Raji (cell line): ENCODE data around the gene ZC3H7B.
A peak's percentile ranks its signal among the peaks of the same experiment; 100 is the strongest.

ENCODE experiments used
- POLR2A ChIP-seq: IDR thresholded peaks from 2 replicates; pipeline ENCODE4 v1.6.1; 2011; ENCODE audit warnings: low read depth, low read length, control low read depth; ENCODE audit not compliant: insufficient read depth

Gene ZC3H7B

GRCh38 chr22:41280065-41280464 is 21.3 kb upstream of the ZC3H7B start:
- no peak for TF ChIP-seq POLR2A

DNA sequence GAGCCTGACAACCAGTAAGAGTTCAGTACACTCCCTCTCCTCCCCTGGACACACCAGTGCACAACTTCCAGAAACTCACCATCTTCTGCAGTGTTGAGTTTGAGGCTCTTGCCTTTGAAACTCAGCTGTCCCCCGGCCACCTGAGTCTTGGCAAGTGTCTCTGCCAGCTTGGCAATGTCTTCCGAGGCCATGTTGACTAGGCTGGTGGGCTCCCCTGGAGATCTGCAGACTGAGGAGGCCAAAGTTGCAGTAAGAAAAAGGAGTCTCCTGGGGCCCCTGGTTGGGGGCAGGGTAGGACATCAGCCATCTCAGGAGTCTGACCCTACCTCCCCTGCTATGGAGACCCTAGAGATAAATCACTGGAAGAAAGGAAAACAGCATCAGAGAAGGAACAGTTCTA is 20.5 kb upstream of the ZC3H7B start:
- TF ChIP-seq POLR2A = no peak

- no peak for TF ChIP-seq POLR2A
Observed at GRCh38 chr22:41284465-41284864, 16.9 kb upstream of the ZC3H7B start.

DNA sequence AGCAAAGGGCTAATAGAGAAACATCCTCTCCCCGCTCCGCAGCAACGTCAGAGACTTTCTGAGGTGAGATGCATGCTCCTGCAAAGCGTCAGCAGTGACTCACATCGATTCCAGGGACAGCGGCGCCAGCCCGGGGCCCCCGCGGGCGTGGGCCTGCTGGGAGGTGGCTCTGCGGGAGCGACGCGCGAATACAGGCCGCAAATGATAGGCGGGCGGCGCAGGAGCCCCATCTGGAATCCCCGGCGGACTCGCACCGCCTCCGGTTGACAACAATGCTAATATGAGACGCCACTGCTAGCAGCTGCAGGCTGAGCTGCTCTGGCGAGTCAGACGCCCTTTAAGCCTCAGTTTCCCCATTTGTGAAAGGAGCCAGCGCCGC is 15.9 kb upstream of the ZC3H7B start:
- no peak for TF ChIP-seq POLR2A

DNA sequence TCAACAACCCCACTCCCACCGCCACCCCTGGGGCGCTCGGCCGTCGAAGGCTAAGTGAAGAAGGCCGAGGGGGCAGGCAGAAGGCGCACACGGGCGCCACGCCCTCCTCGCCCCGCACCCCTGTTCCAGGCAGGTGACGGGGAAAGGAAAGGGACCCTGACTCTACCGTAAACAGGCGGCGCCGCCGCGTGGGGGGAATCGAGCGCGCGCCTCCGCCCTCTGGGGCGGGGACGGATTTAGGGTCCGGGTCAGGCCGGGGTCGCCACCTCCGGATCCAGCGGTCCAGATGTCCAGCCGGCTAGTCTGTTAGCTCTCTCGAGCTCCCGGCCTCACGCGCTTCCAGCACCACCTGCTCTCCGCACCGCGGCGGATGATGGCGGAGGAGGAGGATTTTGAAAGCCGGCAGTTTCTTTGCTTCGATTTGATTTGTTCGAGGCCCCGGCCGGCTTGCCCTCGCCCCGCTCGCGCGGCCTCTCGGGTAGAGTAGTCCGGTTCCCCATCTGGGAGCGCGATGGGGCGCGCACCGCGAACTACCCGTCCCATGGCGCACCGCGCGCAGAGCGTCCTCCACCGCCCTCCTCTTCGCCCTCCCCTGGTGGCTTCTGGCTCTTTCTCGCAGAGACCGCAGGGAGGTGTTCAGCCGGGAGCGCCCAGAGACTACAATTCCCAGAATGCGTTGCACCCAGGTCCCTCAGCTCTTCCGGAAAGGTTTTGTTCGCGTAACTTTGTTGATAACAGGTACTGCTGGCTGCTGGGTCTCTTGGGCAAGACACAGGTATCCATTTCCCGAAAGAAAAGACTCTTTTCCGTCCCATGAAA is 15.3 kb upstream of the ZC3H7B start, which contains the start of gene RANGAP1:
RANGAP1 (minus strand) TSS at position 368 of the 819 bp plus-strand sequence. CDS start 5,143 bp downstream, outside the sequence.
- TF ChIP-seq POLR2A = peak; percentile 87

- TF ChIP-seq POLR2A = no peak
Observed at GRCh38 chr22:41286639-41287091, 14.7 kb upstream of the ZC3H7B start.

GRCh38 chr22:41288245-41288946 is 12.9 kb upstream of the ZC3H7B start:
- no peak for TF ChIP-seq POLR2A

- no peak for TF ChIP-seq POLR2A
Observed at GRCh38 chr22:41289671-41290070, 11.7 kb upstream of the ZC3H7B start.

DNA sequence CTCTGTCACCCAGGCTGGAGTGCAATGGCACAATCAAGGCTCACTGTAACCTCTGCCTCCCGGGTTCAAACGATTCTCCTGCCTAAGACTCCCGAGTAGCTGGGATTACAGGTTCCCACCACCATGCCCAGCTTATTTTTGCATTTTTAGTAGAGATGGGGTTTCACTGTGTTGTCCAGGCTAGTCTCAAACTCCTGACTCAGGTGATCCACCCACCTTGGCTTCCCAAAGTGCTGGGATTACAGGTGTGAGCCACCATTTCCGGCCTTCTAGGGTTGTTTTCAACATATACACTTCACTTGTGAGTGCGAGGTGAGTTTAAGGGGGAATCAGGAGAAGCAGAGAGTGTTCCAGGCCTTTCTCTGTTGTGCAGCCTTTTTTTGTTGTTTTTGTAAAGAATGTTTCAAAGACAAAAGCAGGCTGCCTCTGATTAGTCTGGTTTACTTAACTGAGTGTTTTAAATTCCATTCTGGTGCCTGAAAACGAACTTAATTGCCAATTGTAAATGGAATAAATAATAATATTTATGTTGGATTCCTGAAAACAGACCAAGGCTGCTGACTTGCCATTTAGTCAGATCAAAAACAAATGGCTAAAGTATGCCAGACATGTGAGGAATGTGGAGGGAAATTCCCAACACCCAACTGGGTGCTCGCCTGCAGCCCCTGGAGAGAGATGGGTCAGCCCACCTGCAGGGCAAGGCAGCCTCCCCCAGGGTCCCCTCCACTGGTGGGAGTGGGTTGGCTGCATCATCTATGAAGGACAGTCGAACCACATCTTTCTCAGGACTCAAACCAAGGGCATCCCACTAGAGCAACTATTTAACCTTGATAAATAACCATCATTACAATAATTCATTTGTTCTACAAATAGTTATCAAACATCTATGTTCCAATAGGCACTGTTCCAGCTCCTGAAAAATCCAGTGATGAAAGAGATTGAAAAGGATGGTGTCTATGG is 10.8 kb upstream of the ZC3H7B start:
- no peak for TF ChIP-seq POLR2A

GRCh38 chr22:41296826-41297667 is 4.3 kb upstream of the ZC3H7B start:
- no peak for TF ChIP-seq POLR2A

GRCh38 chr22:41300661-41301060 is 664 bp upstream of the ZC3H7B start:
- no peak for TF ChIP-seq POLR2A

DNA sequence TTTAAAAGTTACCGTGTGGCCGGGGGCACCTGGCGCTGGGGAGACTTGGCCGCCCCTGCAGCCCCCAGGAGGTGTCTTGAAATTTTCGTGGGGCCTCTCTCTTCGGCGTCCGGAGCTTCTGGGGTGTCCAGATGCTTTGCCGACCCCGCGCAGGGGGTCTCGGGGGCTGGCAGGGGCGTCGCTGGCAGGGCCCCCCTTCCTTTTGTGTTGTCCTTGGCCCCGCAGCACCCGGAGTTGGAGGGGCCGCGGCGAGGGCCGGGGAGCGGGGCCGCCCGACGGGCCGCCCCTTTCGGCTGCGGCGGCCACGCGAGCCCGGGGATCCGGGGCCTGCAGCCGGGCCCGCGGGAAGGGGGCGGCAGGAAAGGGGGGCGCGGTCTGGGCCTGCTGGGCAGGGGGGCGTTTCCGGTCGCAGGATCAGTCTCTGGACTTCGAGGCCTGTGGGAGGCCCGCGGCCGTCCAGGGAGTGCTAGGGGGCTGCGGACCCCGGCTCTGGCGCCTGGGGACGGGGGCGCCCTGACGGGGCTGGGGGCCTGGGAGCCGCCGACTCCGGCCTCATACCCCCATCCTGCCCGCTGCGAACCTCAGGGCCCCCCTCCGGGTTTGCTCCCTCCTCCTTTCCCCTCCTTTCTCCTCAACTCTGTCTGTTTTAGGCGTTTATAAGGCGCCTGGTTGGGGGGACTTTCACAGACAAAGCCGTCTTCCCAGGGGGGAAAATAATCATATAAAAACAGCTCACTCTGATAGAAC is 869 bp downstream of the ZC3H7B start:
- TF ChIP-seq POLR2A = no peak

- TF ChIP-seq POLR2A = no peak
Observed at GRCh38 chr22:41302811-41303210, 1.5 kb downstream of the ZC3H7B start.

- no peak for TF ChIP-seq POLR2A
Observed at GRCh38 chr22:41305646-41306045, 4.3 kb downstream of the ZC3H7B start.

DNA sequence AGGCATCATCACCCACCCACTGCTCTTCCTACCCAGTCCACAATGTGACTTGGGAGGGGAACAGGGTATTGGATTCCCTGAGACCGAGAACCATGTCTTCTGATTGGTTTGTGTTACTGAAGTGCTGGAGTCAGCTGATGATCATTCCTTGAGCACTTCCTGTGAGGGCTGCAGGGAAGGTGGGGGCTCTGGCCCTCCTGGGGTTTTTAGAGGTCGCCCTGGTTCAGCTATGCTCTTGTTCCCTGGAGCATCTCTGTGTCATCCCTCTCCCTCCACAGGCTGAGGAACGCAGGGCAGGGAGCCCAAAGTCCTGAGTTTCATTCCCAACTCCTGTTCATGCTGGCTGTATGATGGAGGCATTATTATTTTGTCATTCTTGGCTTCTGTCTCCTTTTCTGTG is 6.7 kb downstream of the ZC3H7B start:
- TF ChIP-seq POLR2A = no peak
